B cell (primary cell): ENCODE results near the gene NSMCE3. TPM values are rescaled to one million over a fixed set of nuclear protein-coding genes. Genes with fewer than 3 reads are reported as not detected.

Experiments
- ATAC-seq: fragments of 200-7000 bp; cut with Tn5 transposase; one replicate; pipeline ENCODE4 v1.10.0; 2021; ENCODE audit warnings: low read depth, mild to moderate bottlenecking, moderate number of reproducible peaks, moderate library complexity
- CTCF ChIA-PET: fragments of 350-600 bp; sonication (Branson Sonifier 250); formaldehyde crosslinking; loops from one replicate; lab custom pipeline; 2021; ENCODE audit warnings: antibody characterized with exemption, inconsistent platforms; lab: Charles Lee
- POLR2A ChIA-PET: fragments of 350-600 bp; sonication (Branson Sonifier 250); formaldehyde crosslinking; loops from one replicate; lab custom pipeline; 2021; ENCODE audit warnings: antibody characterized with exemption; lab: Charles Lee
- DNase-seq: peaks from one replicate; pipeline ENCODE4 v3.0.0; 2013
- H2AFZ ChIP-seq: 2 replicates; pipeline ENCODE4 v1.6.1; 2012; ENCODE audit warnings: mild to moderate bottlenecking, low read depth, low read length; ENCODE audit not compliant: insufficient read depth, poor library complexity, severe bottlenecking
- H3K27ac ChIP-seq, 2 donors: 1 replicate in 1 of 2; 2 replicates in 1 of 2; pipeline ENCODE4 v1.5.1; 2012 to 2013; ENCODE audit warnings: low read length in 2 of 2, mild to moderate bottlenecking in 2 of 2, moderate library complexity in 1 of 2
- H3K27me3 ChIP-seq, 4 experiments: fragments of 200-600 bp in 1 of 4; sonication (generic) in 1 of 4; replicated peaks in 1 of 4; 1 replicate in 2 of 4; 2 replicates in 2 of 4; pipeline versions ENCODE4 v1.6.1 to v1.7.0; 2013 to 2016; ENCODE audit warnings: low read length in 3 of 4, mild to moderate bottlenecking in 2 of 4, mixed read lengths in 1 of 4, moderate library complexity in 1 of 4; ENCODE audit not compliant: insufficient read depth in 4 of 4, control insufficient read depth in 3 of 4; ENCODE audit errors: control extremely low read depth in 1 of 4
- H3K36me3 ChIP-seq, 2 experiments: replicated peaks in 1 of 2; 1 replicate in 1 of 2; 2 replicates in 1 of 2; pipeline versions ENCODE4 v1.6.1 to v1.7.1; 2013; ENCODE audit warnings: low read length in 1 of 2; ENCODE audit not compliant: insufficient read depth in 2 of 2, control insufficient read depth in 1 of 2; ENCODE audit errors: control extremely low read depth in 1 of 2, extremely low read depth in 1 of 2
- H3K4me1 ChIP-seq, 2 donors: fragments of 200-600 bp in 1 of 2; sonication (generic) in 1 of 2; 1 replicate in 1 of 2; 2 replicates in 1 of 2; pipeline versions ENCODE4 v1.5.1 to v1.6.1; 2013 to 2017; ENCODE audit warnings: low read length in 2 of 2; ENCODE audit not compliant: control insufficient read depth in 2 of 2, insufficient read depth in 2 of 2
- H3K4me2 ChIP-seq: replicated peaks from 2 replicates; pipeline ENCODE3; 2012; ENCODE audit warnings: mild to moderate bottlenecking, low read depth, low read length; ENCODE audit not compliant: poor library complexity, severe bottlenecking
- H3K4me3 ChIP-seq, 5 experiments: fragments of 200-600 bp in 1 of 5; sonication (generic) in 1 of 5; 1 replicate in 3 of 5; 2 replicates in 2 of 5; pipeline versions ENCODE4 v1.5.1 to v1.7.0; 2011 to 2016; ENCODE audit warnings: low read length in 4 of 5, mild to moderate bottlenecking in 4 of 5, low read depth in 2 of 5, control low read depth in 1 of 5, moderate library complexity in 1 of 5; ENCODE audit not compliant: insufficient read depth in 1 of 5; ENCODE audit errors: control extremely low read depth in 1 of 5, extremely low read depth in 1 of 5
- H3K79me2 ChIP-seq: fragments of 200-600 bp; sonication (generic); one replicate; pipeline ENCODE4 v1.6.0; 2016; ENCODE audit warnings: low read length; ENCODE audit not compliant: control insufficient read depth, insufficient read depth
- H3K9ac ChIP-seq: fragments of 200-600 bp; sonication (generic); 2 replicates; pipeline ENCODE4 v1.6.1; 2017; ENCODE audit warnings: mild to moderate bottlenecking, low read length, moderate library complexity
- H3K9me3 ChIP-seq, 3 donors: one replicate each; pipeline versions ENCODE4 v1.6.1 to v1.7.1; 2013; ENCODE audit warnings: low read length in 2 of 3; ENCODE audit not compliant: control insufficient read depth in 2 of 3, insufficient read depth in 1 of 3; ENCODE audit errors: control extremely low read depth in 1 of 3
- H4K20me1 ChIP-seq: 2 replicates; pipeline ENCODE4 v1.6.0; 2012; ENCODE audit warnings: mild to moderate bottlenecking, low read length; ENCODE audit not compliant: insufficient read depth, control insufficient read depth, poor library complexity, severe bottlenecking
- H3K27ac Mint-ChIP-seq: one replicate; pipeline ENCODE4 v1.8.0; 2021; ENCODE audit warnings: mixed read lengths
- H3K27me3 Mint-ChIP-seq: one replicate; pipeline ENCODE4 v1.8.0; 2021; ENCODE audit warnings: mixed read lengths
- H3K4me1 Mint-ChIP-seq: one replicate; pipeline ENCODE4 v1.8.0; 2021; ENCODE audit warnings: mixed read lengths
- H3K4me3 Mint-ChIP-seq: one replicate; pipeline ENCODE4 v1.8.0; 2021; ENCODE audit warnings: mixed read lengths
- H3K9me3 Mint-ChIP-seq: one replicate; pipeline ENCODE4 v1.8.0; 2022; ENCODE audit warnings: mixed read lengths; ENCODE audit not compliant: insufficient read depth
- CTCF ChIP-seq: fragments of 200-600 bp; IDR thresholded peaks from one replicate; pipeline ENCODE4 v1.8.0; 2022; ENCODE audit warnings: antibody characterized with exemption, mild to moderate bottlenecking
- EZH2 ChIP-seq: IDR thresholded peaks from 2 replicates; pipeline ENCODE4 v1.6.1; 2012; ENCODE audit warnings: borderline replicate concordance, low read depth, mild to moderate bottlenecking, moderate library complexity, low read length; ENCODE audit not compliant: insufficient read depth, poor library complexity, severe bottlenecking
- WGBS: methylation state at CpG from one replicate; pipeline ENCODE4 v1.1.5; 2013; ENCODE audit warnings: missing lambda C conversion rate; ENCODE audit not compliant: insufficient coverage; 5-methylcytosine and 5-hydroxymethylcytosine counted together
- intact Hi-C: fragments of 100-400 bp; cut with micrococcal nuclease; formaldehyde crosslinking; loops from one replicate; pipeline ENCODE4 v1.10.0; 2022
- polyA plus RNA-seq: library from polyadenylated mRNA; depleted of rRNA; stranded (reverse); fragments of >200 nt; gene quantifications from 2 replicates; pipeline ENCODE4 v1.2.3, GENCODE V29; 2012
- total RNA-seq, 2 donors: library from RNA; stranded (reverse); fragments of 120-200 nt in 1 of 2; gene quantifications; 1 replicate in 1 of 2; 2 replicates in 1 of 2; pipeline versions ENCODE4 v1.2.3 to v1.2.4, GENCODE V29; 2013 to 2022

NSMCE3 gene
- total and polyA plus RNA-seq, 2 donors (not counting 1 experiment from before 2014, with no cell fraction given): 16.8 to 26.9 TPM

- no peak overlapping the region for H3K4me3 Mint-ChIP-seq
- H3K79me2 ChIP-seq: no peaks in the 10 kb centered on the region
- ChIA-PET CTCF (no interaction called here), POLR2A (no interaction called here)
- H3K27ac ChIP-seq: no peak overlapping the region
- H3K4me1 Mint-ChIP-seq: peaks cover 29% of the 10 kb centered on the region
- peaks cover 10 to 14% of the 10 kb centered on the region in 2 donors for H3K4me1 ChIP-seq
- no peaks in the 10 kb centered on the region for H3K27me3 ChIP-seq
- no peak overlapping the region for H2AFZ ChIP-seq
- H3K27ac Mint-ChIP-seq: peak overlapping the region; percentile 51
- no peaks in the 10 kb centered on the region for H3K36me3 ChIP-seq
- WGBS: 92% methylated on average over 3 of the region's 5 CpGs
- no peaks in the 10 kb centered on the region for H3K9me3 Mint-ChIP-seq
- peak; percentile 46 for DNase-seq
- H3K4me2 ChIP-seq: no peak overlapping the region
- intact Hi-C loops: loop anchor here (1.0 kb wide), 2 partner anchors 20 to 39 kb away; no protein-coding TSS in a partner anchor
- H3K27me3 Mint-ChIP-seq: peaks cover 8% of the 10 kb centered on the region
- H3K9me3 ChIP-seq: peaks cover 0 to 9% (median 0%) of the 10 kb centered on the region in 3 donors
- H3K4me3 ChIP-seq: no peak overlapping the region
- no peaks in the 10 kb centered on the region for H4K20me1 ChIP-seq
- TF ChIP-seq EZH2: no peak
- TF ChIP-seq CTCF: no peak
- peak; percentile 73 for ATAC-seq
- no peak overlapping the region for H3K9ac ChIP-seq
These were observed 39.5 kb upstream of the NSMCE3 start for GRCh38 chr15:29309139-29309538.

DNA sequence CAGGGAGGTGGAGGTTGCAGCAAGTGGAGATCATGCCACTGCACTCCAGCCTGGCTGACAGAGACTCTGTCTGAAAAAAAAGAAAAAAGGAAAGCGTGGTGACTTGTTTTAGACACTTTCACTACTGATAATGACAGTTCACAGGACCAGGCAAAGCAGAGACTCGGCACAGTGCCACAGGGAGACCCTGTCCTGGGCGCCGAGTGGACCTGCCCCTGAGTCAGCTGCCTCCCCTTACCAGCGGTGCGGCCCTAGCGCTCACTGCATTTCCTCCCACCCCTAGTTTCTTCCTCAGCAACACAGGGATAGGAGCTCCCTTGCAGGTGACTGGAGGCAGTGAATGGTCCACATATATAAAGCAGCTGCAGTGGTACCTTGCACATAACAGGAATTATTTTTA lies 38.7 kb upstream of the NSMCE3 start:
- H3K4me3 ChIP-seq: no peak overlapping the region
- H3K79me2 ChIP-seq: no peaks in the 10 kb centered on the region
- H3K27me3 ChIP-seq: no peaks in the 10 kb centered on the region
- Mint-ChIP-seq H3K27ac (no peak overlapping the region), H3K27me3 (peaks cover 8% of the 10 kb centered on the region), H3K4me3 (no peak overlapping the region), H3K4me1 (peaks cover 29% of the 10 kb centered on the region), H3K9me3 (no peaks in the 10 kb centered on the region)
- no peaks in the 10 kb centered on the region for H3K36me3 ChIP-seq
- no peak overlapping the region for H3K9ac ChIP-seq
- WGBS: 88% methylated on average over 3 of the region's 7 CpGs
- intact Hi-C loops: no loop called here
- no peak overlapping the region for H3K27ac ChIP-seq
- ATAC-seq (no peak), DNase-seq (no peak)
- ChIA-PET POLR2A (no interaction called here), CTCF (no interaction called here)
- peaks cover 10 to 14% of the 10 kb centered on the region in 2 donors for H3K4me1 ChIP-seq
- H3K9me3 ChIP-seq: peaks cover 0 to 9% (median 0%) of the 10 kb centered on the region in 3 donors
- TF ChIP-seq CTCF (no peak), EZH2 (no peak)
- no peak overlapping the region for H3K4me2 ChIP-seq
- H4K20me1 ChIP-seq: no peaks in the 10 kb centered on the region
- H2AFZ ChIP-seq: no peak overlapping the region
